Neural cell (in vitro differentiated cells): ENCODE data around the gene PTAFR. TPM values are rescaled to one million over a fixed set of nuclear protein-coding genes. Genes with fewer than 3 reads are reported as not detected.

ENCODE experiments used
- H2AFZ ChIP-seq: fragments of 200-600, 300-800 bp; sonication (generic), shearing (Covaris generic); 2 replicates; pipeline ENCODE4 v1.6.0; 2014; ENCODE audit warnings: low read depth, mild to moderate bottlenecking, antibody characterized with exemption, low read length, moderate library complexity
- H3F3A ChIP-seq: fragments of 200-600 bp; shearing (Covaris generic); 2 replicates; pipeline ENCODE4 v1.6.1; 2016; ENCODE audit warnings: mild to moderate bottlenecking, moderate library complexity, mixed read lengths, antibody characterized with exemption, low read length; ENCODE audit not compliant: insufficient read depth, poor library complexity, severe bottlenecking
- H3K27ac ChIP-seq: fragments of 200-600, 300-800 bp; sonication (generic), shearing (Covaris generic); 2 replicates; pipeline ENCODE4 v1.5.1; 2014; ENCODE audit warnings: mild to moderate bottlenecking, low read length, moderate library complexity
- H3K27me3 ChIP-seq: fragments of 300-800, 200-600 bp; sonication (generic), shearing (Covaris generic); 2 replicates; pipeline ENCODE4 v1.6.0; 2014; ENCODE audit warnings: mild to moderate bottlenecking, low read depth, low read length, moderate library complexity; ENCODE audit not compliant: insufficient read depth
- H3K36me3 ChIP-seq: fragments of 300-800, 200-600 bp; sonication (generic), shearing (Covaris generic); 2 replicates; pipeline ENCODE4 v1.5.1; 2014; ENCODE audit warnings: mild to moderate bottlenecking, antibody characterized with exemption, low read length, moderate library complexity; ENCODE audit not compliant: insufficient read depth
- H3K4me2 ChIP-seq: fragments of 300-800, 200-600 bp; sonication (generic), shearing (Covaris generic); 2 replicates; pipeline ENCODE4 v1.6.0; 2014; ENCODE audit warnings: mild to moderate bottlenecking, low read length
- H3K4me3 ChIP-seq: fragments of 300-800, 200-600 bp; sonication (generic), shearing (Covaris generic); 2 replicates; pipeline ENCODE4 v1.5.1; 2014; ENCODE audit warnings: mild to moderate bottlenecking, low read length, moderate library complexity
- H3K79me2 ChIP-seq: fragments of 200-600 bp; shearing (Covaris generic); replicated peaks from 2 replicates; pipeline ENCODE4 v1.6.0; 2014; ENCODE audit warnings: mild to moderate bottlenecking, low read length, moderate library complexity; ENCODE audit not compliant: insufficient read depth
- H3K9ac ChIP-seq: fragments of 300-800, 200-600 bp; sonication (generic), shearing (Covaris generic); 2 replicates; pipeline ENCODE4 v1.6.1; 2016; ENCODE audit warnings: mild to moderate bottlenecking, low read length, mixed read lengths
- H3K9me2 ChIP-seq: fragments of 200-600 bp; shearing (Covaris generic); 2 replicates; pipeline ENCODE4 v1.6.1; 2016; ENCODE audit warnings: mild to moderate bottlenecking, low read length, mixed read lengths; ENCODE audit not compliant: insufficient read depth
- H3K9me3 ChIP-seq: fragments of 200-600, 300-800 bp; sonication (generic), shearing (Covaris generic); 2 replicates; pipeline ENCODE4 v1.6.1; 2016; ENCODE audit warnings: mild to moderate bottlenecking, mixed run types, low read length, moderate library complexity, mixed read lengths
- H4K20me1 ChIP-seq: fragments of 200-600 bp; shearing (Covaris generic); 2 replicates; pipeline ENCODE4 v1.6.1; 2016; ENCODE audit warnings: mild to moderate bottlenecking, mixed run types; ENCODE audit not compliant: insufficient read depth
- EP300 ChIP-seq: fragments of 450-650 bp; conservative IDR thresholded peaks from 2 replicates; pipeline ENCODE4 v1.6.1; 2014; ENCODE audit warnings: antibody characterized with exemption, mild to moderate bottlenecking, moderate library complexity; ENCODE audit not compliant: poor library complexity, severe bottlenecking
- EZH2 ChIP-seq: fragments of 200-600, 300-800 bp; shearing (Covaris generic), sonication (generic); IDR thresholded peaks from 2 replicates; pipeline ENCODE4 v1.6.1; 2014; ENCODE audit warnings: antibody characterized with exemption, low read length, borderline replicate concordance, mild to moderate bottlenecking; ENCODE audit not compliant: insufficient read depth, poor library complexity, severe bottlenecking
- MXI1 ChIP-seq: fragments of 450-650 bp; conservative IDR thresholded peaks from 2 replicates; pipeline ENCODE4 v1.6.1; 2014; ENCODE audit warnings: antibody characterized with exemption, mild to moderate bottlenecking; ENCODE audit not compliant: poor library complexity, severe bottlenecking
- POLR2AphosphoS5 ChIP-seq: IDR thresholded peaks from 2 replicates; pipeline ENCODE4 v1.6.1; 2012
- RAD21 ChIP-seq: fragments of 450-650 bp; conservative IDR thresholded peaks from 2 replicates; pipeline ENCODE4 v1.6.1; 2014; ENCODE audit warnings: antibody characterized with exemption, mild to moderate bottlenecking, moderate library complexity
- SMC3 ChIP-seq: fragments of 450-650 bp; conservative IDR thresholded peaks from 2 replicates; pipeline ENCODE4 v1.6.1; 2014; ENCODE audit warnings: antibody characterized with exemption, mild to moderate bottlenecking, moderate library complexity; ENCODE audit not compliant: poor library complexity
- TAF1 ChIP-seq: IDR thresholded peaks from 2 replicates; pipeline ENCODE4 v1.6.1; 2012; ENCODE audit warnings: low read depth
- polyA plus RNA-seq: library from polyadenylated mRNA; depleted of rRNA; stranded (reverse); fragments of >200 nt; gene quantifications from 2 replicates; pipeline ENCODE4 v1.2.3, GENCODE V29; 2014
- TF ChIP-seq, protein P1 (sequence below): IDR thresholded peaks from 2 replicates; pipeline ENCODE4 v1.6.1; 2012; ENCODE audit warnings: borderline replicate concordance
- TF ChIP-seq, protein P2 (sequence below): fragments of 450-650 bp; IDR thresholded peaks from 2 replicates; pipeline ENCODE4 v1.5.1; 2014; ENCODE audit warnings: antibody characterized with exemption, mild to moderate bottlenecking, moderate library complexity; ENCODE audit not compliant: poor library complexity, severe bottlenecking

The PTAFR gene
- polyA plus RNA-seq, 1 donor from 2014 or later: 0.30 TPM

DNA sequence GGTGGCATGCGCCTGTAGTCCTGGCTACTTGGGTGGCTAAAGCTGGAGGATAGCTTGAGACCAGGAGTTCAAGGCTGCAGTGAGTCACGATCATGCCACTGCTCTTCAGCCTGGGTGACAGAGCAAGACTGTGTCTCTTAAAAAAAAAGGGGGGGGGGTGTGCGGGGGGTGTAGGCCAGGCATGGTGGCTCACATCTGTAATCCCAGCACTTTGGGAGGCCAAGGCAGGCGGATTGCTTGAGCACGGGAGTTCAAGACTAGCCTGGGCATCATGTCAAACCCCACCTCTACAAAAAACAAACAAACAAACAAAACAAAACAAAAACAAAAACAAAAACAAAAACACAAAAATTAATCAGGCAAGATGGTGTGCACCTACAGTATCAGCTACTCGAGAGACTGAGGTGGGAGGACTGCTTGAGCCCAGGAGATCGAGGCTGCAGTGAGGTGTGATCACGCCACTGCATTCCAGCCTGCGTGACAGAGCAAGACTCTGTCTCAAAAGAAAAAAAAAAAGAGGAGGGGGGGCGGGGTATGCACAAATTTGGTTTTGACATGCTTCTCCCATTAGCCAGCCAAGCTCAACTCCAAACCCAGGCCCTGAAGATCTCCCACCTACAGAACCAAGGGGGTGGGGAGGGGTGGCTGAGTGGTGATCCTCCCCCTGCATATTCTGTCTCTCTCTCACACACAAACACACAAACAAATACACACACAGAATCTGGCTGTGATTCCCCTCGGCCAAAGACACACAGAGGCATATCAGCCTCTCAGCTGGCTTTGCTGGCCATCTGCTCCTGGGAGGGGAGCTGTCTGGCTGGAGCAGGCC is 3.1 kb downstream of the PTAFR start:
- no peak for TF ChIP-seq EZH2
- no peak for TF ChIP-seq TAF1
- TF ChIP-seq, protein P1, sequence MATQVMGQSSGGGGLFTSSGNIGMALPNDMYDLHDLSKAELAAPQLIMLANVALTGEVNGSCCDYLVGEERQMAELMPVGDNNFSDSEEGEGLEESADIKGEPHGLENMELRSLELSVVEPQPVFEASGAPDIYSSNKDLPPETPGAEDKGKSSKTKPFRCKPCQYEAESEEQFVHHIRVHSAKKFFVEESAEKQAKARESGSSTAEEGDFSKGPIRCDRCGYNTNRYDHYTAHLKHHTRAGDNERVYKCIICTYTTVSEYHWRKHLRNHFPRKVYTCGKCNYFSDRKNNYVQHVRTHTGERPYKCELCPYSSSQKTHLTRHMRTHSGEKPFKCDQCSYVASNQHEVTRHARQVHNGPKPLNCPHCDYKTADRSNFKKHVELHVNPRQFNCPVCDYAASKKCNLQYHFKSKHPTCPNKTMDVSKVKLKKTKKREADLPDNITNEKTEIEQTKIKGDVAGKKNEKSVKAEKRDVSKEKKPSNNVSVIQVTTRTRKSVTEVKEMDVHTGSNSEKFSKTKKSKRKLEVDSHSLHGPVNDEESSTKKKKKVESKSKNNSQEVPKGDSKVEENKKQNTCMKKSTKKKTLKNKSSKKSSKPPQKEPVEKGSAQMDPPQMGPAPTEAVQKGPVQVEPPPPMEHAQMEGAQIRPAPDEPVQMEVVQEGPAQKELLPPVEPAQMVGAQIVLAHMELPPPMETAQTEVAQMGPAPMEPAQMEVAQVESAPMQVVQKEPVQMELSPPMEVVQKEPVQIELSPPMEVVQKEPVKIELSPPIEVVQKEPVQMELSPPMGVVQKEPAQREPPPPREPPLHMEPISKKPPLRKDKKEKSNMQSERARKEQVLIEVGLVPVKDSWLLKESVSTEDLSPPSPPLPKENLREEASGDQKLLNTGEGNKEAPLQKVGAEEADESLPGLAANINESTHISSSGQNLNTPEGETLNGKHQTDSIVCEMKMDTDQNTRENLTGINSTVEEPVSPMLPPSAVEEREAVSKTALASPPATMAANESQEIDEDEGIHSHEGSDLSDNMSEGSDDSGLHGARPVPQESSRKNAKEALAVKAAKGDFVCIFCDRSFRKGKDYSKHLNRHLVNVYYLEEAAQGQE: no peak
- no peak for TF ChIP-seq SMC3
- TF ChIP-seq, protein P2, sequence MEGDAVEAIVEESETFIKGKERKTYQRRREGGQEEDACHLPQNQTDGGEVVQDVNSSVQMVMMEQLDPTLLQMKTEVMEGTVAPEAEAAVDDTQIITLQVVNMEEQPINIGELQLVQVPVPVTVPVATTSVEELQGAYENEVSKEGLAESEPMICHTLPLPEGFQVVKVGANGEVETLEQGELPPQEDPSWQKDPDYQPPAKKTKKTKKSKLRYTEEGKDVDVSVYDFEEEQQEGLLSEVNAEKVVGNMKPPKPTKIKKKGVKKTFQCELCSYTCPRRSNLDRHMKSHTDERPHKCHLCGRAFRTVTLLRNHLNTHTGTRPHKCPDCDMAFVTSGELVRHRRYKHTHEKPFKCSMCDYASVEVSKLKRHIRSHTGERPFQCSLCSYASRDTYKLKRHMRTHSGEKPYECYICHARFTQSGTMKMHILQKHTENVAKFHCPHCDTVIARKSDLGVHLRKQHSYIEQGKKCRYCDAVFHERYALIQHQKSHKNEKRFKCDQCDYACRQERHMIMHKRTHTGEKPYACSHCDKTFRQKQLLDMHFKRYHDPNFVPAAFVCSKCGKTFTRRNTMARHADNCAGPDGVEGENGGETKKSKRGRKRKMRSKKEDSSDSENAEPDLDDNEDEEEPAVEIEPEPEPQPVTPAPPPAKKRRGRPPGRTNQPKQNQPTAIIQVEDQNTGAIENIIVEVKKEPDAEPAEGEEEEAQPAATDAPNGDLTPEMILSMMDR: no peak
- no peak for TF ChIP-seq MXI1
- no peak for TF ChIP-seq EP300
- TF ChIP-seq RAD21: no peak
- no peak for TF ChIP-seq POLR2AphosphoS5
- Histone ChIP-seq H3K9me2 (no peaks in the 10 kb centered on the region), H3F3A (no peaks in the 10 kb centered on the region), H2AFZ (no peak overlapping the region), H3K27me3 (no peaks in the 10 kb centered on the region), H3K9me3 (no peaks in the 10 kb centered on the region), H4K20me1 (no peaks in the 10 kb centered on the region), H3K36me3 (no peaks in the 10 kb centered on the region), H3K27ac (no peak overlapping the region), H3K79me2 (no peaks in the 10 kb centered on the region), H3K4me2 (no peak overlapping the region), H3K9ac (no peak overlapping the region), H3K4me3 (no peak overlapping the region)

DNA sequence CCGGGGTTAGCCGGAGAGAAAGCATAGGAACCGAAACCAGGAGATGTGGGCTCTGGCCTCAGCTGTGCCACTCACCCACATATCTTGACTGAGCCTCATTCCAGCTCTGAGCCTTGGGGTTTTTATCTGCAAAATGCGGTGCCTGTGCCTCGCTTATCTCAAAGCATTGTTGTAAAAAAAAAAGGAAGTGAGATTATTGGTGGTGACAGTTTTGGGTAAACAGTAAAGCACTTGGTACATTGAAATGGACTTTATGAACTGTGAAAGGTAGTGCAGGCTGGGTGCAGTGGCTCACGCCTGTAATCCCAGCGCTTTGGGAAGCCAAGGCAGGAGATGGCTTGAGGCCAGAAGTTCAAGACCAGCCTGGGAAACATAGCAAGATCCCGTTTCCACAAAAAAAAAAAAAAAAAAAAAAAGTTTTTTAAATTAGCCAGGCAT is 3.8 kb downstream of the PTAFR start:
- no peak overlapping the region for H2AFZ ChIP-seq
- no peak overlapping the region for H3K4me2 ChIP-seq

More for the DNA sequence above, 3.8 kb downstream of the PTAFR start:
- Histone ChIP-seq H3K9ac (no peak overlapping the region), H4K20me1 (no peaks in the 10 kb centered on the region), H3K79me2 (no peaks in the 10 kb centered on the region), H3K36me3 (no peaks in the 10 kb centered on the region), H3K4me3 (no peak overlapping the region), H3K27me3 (no peaks in the 10 kb centered on the region), H3K9me2 (no peaks in the 10 kb centered on the region), H3F3A (no peaks in the 10 kb centered on the region), H3K9me3 (no peaks in the 10 kb centered on the region), H3K27ac (no peak overlapping the region)
- TF ChIP-seq, protein P1: no peak
- TF ChIP-seq, protein P2: no peak
- no peak for TF ChIP-seq SMC3
- no peak for TF ChIP-seq EZH2
